Caco-2 (cell line): ENCODE measurements around the gene PPM1H. TPM values are rescaled to one million over a fixed set of nuclear protein-coding genes. Genes with fewer than 3 reads are reported as not detected.

Source experiments
- BruUV-seq: library from RNA; stranded (reverse); fragments of 400-500 nt; replicated peaks from 2 replicates; lab custom pipeline; 2021; lab: Mats Ljungman, UMichigan
- CTCF ChIA-PET: fragments of 300-600 bp; sonication (Branson Sonifier 250); formaldehyde crosslinking; loops from one replicate; lab custom pipeline; 2022; ENCODE audit warnings: antibody characterized with exemption; lab: Charles Lee
- POLR2A ChIA-PET: fragments of 300-600 bp; sonication (Branson Sonifier 250); formaldehyde crosslinking; loops from one replicate; lab custom pipeline; 2022; ENCODE audit warnings: antibody characterized with exemption; lab: Charles Lee
- DNase-seq, 2 experiments: peaks; one replicate each; pipeline versions ENCODE4 v3.0.0 to v3.0.0-alpha.2; 2020 to 2022
- H3K27me3 ChIP-seq: replicated peaks from 2 replicates; pipeline ENCODE4 v1.6.0; 2011; ENCODE audit warnings: low read length; ENCODE audit not compliant: control insufficient read depth, insufficient read depth
- H3K36me3 ChIP-seq: 2 replicates; pipeline ENCODE4 v1.5.1; 2011; ENCODE audit warnings: low read length; ENCODE audit not compliant: control insufficient read depth, insufficient read depth
- H3K4me1 ChIP-seq: fragments of 250-450 bp; sonication (Bioruptor Pico); 2 replicates; pipeline ENCODE4 v1.5.1; 2020; ENCODE audit warnings: mild to moderate bottlenecking
- H3K4me3 ChIP-seq: 2 replicates; pipeline ENCODE4 v1.5.1; 2011; ENCODE audit warnings: low read depth, mild to moderate bottlenecking, control low read depth, low read length
- H3K9me3 ChIP-seq: fragments of 250-450 bp; sonication (Bioruptor Pico); 2 replicates; pipeline ENCODE4 v1.5.1; 2020; ENCODE audit warnings: mild to moderate bottlenecking, moderate library complexity
- H3K27ac Mint-ChIP-seq: one replicate; pipeline ENCODE4 v1.8.0; 2022; ENCODE audit warnings: mixed read lengths; ENCODE audit not compliant: unreplicated experiment
- H3K27me3 Mint-ChIP-seq: one replicate; pipeline ENCODE4 v1.8.0; 2022; ENCODE audit warnings: mixed read lengths; ENCODE audit not compliant: insufficient read depth, unreplicated experiment
- H3K36me3 Mint-ChIP-seq: one replicate; pipeline ENCODE4 v1.8.0; 2022; ENCODE audit warnings: mild to moderate bottlenecking, mixed read lengths; ENCODE audit not compliant: insufficient read depth, unreplicated experiment
- H3K4me1 Mint-ChIP-seq: one replicate; pipeline ENCODE4 v1.8.0; 2022; ENCODE audit warnings: low read depth, mixed read lengths; ENCODE audit not compliant: unreplicated experiment
- H3K4me3 Mint-ChIP-seq: one replicate; pipeline ENCODE4 v1.8.0; 2022; ENCODE audit warnings: mild to moderate bottlenecking, moderate library complexity, mixed read lengths; ENCODE audit not compliant: unreplicated experiment
- H3K9me3 Mint-ChIP-seq: one replicate; pipeline ENCODE4 v1.8.0; 2022; ENCODE audit warnings: mixed read lengths; ENCODE audit not compliant: unreplicated experiment
- intact Hi-C: fragments of 100-400 bp; cut with micrococcal nuclease; formaldehyde crosslinking; loops from one replicate; pipeline ENCODE4 v1.10.0; 2022; ENCODE audit not compliant: unreplicated experiment
- total RNA-seq: library from RNA; stranded (reverse); gene quantifications from 2 replicates; pipeline ENCODE4 v1.2.3, GENCODE V29; 2022
- TF ChIP-seq, protein P1 (sequence below), 2 experiments: fragments of 200-600 bp in 1 of 2; IDR thresholded peaks; 1 replicate in 1 of 2; 2 replicates in 1 of 2; pipeline versions ENCODE4 v1.5.1 to v1.8.0; 2011 to 2022; ENCODE audit warnings: antibody characterized with exemption in 1 of 2, control low read depth in 1 of 2, inconsistent platforms in 1 of 2, low read depth in 1 of 2, low read length in 1 of 2, mild to moderate bottlenecking in 1 of 2, moderate library complexity in 1 of 2; ENCODE audit not compliant: insufficient read depth in 1 of 2, severe bottlenecking in 1 of 2, unreplicated experiment in 1 of 2

The PPM1H gene
- total RNA-seq, 1 experiment from 2014 or later = 151 TPM

GRCh38 chr12:62651138-62651537 lies 283.8 kb downstream of the PPM1H start:
- Mint-ChIP-seq H3K27ac (no peak overlapping the region), H3K36me3 (peaks cover 89% of the 10 kb centered on the region), H3K4me3 (no peak overlapping the region), H3K4me1 (peaks cover 6% of the 10 kb centered on the region), H3K27me3 (no peaks in the 10 kb centered on the region), H3K9me3 (no peaks in the 10 kb centered on the region)
- ChIA-PET POLR2A (no interaction called here), CTCF (no interaction called here)
- DNase-seq = no peak
- no TSS peak for BruUV-seq
- intact Hi-C loops = no loop called here
- TF ChIP-seq, protein P1, sequence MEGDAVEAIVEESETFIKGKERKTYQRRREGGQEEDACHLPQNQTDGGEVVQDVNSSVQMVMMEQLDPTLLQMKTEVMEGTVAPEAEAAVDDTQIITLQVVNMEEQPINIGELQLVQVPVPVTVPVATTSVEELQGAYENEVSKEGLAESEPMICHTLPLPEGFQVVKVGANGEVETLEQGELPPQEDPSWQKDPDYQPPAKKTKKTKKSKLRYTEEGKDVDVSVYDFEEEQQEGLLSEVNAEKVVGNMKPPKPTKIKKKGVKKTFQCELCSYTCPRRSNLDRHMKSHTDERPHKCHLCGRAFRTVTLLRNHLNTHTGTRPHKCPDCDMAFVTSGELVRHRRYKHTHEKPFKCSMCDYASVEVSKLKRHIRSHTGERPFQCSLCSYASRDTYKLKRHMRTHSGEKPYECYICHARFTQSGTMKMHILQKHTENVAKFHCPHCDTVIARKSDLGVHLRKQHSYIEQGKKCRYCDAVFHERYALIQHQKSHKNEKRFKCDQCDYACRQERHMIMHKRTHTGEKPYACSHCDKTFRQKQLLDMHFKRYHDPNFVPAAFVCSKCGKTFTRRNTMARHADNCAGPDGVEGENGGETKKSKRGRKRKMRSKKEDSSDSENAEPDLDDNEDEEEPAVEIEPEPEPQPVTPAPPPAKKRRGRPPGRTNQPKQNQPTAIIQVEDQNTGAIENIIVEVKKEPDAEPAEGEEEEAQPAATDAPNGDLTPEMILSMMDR (IDR thresholded peaks at IDR 0.05; ENCODE audit: insufficient read depth in 1 of 2, low read depth in 1 of 2, low read length in 1 of 2, severe bottlenecking in 1 of 2, unreplicated experiment in 1 of 2) = no peak
- H3K4me1 ChIP-seq = no peaks in the 10 kb centered on the region; the same call in 1 of the 2 replicates
- no peaks in the 10 kb centered on the region for H3K9me3 ChIP-seq
- peaks cover 1% of the 10 kb centered on the region; the same call in 1 of the 2 replicates for H3K36me3 ChIP-seq
- H3K27me3 ChIP-seq = no peaks in the 10 kb centered on the region
- H3K4me3 ChIP-seq = no peak overlapping the region

GRCh38 chr12:62649412-62650138 lies 285.4 kb downstream of the PPM1H start:
- H3K27me3 Mint-ChIP-seq = no peaks in the 10 kb centered on the region
- peaks cover 4% of the 10 kb centered on the region for H3K4me1 Mint-ChIP-seq
- H3K9me3 ChIP-seq = no peaks in the 10 kb centered on the region
- POLR2A ChIA-PET = no interaction called here
- H3K4me1 ChIP-seq = no peaks in the 10 kb centered on the region
- no peaks in the 10 kb centered on the region for H3K27me3 ChIP-seq
- H3K36me3 Mint-ChIP-seq = peaks cover 89% of the 10 kb centered on the region
- intact Hi-C loops = no loop called here
- H3K4me3 Mint-ChIP-seq = no peak overlapping the region
- no peak overlapping the region for H3K27ac Mint-ChIP-seq
- H3K4me3 ChIP-seq = no peak overlapping the region
- H3K9me3 Mint-ChIP-seq = no peaks in the 10 kb centered on the region
- H3K36me3 ChIP-seq = peaks cover 1% of the 10 kb centered on the region; the same call in 1 of the 2 replicates
- TF ChIP-seq, protein P1 (IDR thresholded peaks at IDR 0.05; ENCODE audit: insufficient read depth in 1 of 2, low read depth in 1 of 2, low read length in 1 of 2, severe bottlenecking in 1 of 2, unreplicated experiment in 1 of 2) = no peak
- DNase-seq = no peak
- no TSS peak for BruUV-seq
- CTCF ChIA-PET = interaction anchor here (1.3 kb wide), 1 partner anchor 68 kb away, joined by 3 read pairs; no protein-coding TSS in a partner anchor

- Mint-ChIP-seq H3K27me3 (no peaks in the 10 kb centered on the region), H3K9me3 (no peaks in the 10 kb centered on the region), H3K36me3 (peaks cover 87% of the 10 kb centered on the region), H3K27ac (no peak overlapping the region), H3K4me1 (no peaks in the 10 kb centered on the region), H3K4me3 (no peak overlapping the region)
- H3K9me3 ChIP-seq = no peaks in the 10 kb centered on the region
- intact Hi-C loops = no loop called here
- 0 out of 2 replicates have a peak, but pooled peaks cover 3% of the 10 kb centered on the region for H3K4me1 ChIP-seq
- TF ChIP-seq, protein P1 (IDR thresholded peaks at IDR 0.05; ENCODE audit: insufficient read depth in 1 of 2, low read depth in 1 of 2, low read length in 1 of 2, severe bottlenecking in 1 of 2, unreplicated experiment in 1 of 2) = no peak
- peaks cover 1% of the 10 kb centered on the region; the same call in 1 of the 2 replicates for H3K36me3 ChIP-seq
- ChIA-PET CTCF (no interaction called here), POLR2A (no interaction called here)
- no peaks in the 10 kb centered on the region for H3K27me3 ChIP-seq
- BruUV-seq = no TSS peak
- no peak for DNase-seq
- no peak overlapping the region for H3K4me3 ChIP-seq
Observed at GRCh38 chr12:62647586-62647985, 287.4 kb downstream of the PPM1H start.
